ENCODE measurements around the gene PHTF1.
"Not testable (repeated sequence)": the region's sequence is repeated elsewhere in the genome, so short reads cannot be mapped to it uniquely, and the experiment has no call there.

Gene PHTF1

DNA sequence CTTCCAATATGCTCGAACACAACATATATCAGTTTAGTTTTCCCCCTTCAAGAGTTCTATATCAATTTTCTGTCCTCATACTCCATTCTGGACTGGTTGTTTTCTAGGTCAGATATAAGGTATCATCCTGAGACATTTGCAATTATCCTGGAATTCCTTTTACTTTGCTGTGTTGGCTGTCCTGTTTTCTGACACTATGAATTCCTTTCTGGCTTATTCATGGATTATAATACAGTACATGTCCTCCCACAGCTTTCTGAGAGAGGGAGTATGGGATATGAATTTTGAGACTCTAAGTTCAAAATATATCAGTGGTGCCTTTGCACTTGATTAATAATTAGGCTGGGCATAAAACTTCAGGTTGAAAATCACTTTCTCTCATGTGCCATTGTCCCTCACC is 11.9 kb downstream of the PHTF1 start:
- H3K27ac ChIP-seq = no peak overlapping the region
- no peak for TF ChIP-seq ZFX (IDR thresholded peaks at IDR 0.05)
- TF ChIP-seq, protein P1, sequence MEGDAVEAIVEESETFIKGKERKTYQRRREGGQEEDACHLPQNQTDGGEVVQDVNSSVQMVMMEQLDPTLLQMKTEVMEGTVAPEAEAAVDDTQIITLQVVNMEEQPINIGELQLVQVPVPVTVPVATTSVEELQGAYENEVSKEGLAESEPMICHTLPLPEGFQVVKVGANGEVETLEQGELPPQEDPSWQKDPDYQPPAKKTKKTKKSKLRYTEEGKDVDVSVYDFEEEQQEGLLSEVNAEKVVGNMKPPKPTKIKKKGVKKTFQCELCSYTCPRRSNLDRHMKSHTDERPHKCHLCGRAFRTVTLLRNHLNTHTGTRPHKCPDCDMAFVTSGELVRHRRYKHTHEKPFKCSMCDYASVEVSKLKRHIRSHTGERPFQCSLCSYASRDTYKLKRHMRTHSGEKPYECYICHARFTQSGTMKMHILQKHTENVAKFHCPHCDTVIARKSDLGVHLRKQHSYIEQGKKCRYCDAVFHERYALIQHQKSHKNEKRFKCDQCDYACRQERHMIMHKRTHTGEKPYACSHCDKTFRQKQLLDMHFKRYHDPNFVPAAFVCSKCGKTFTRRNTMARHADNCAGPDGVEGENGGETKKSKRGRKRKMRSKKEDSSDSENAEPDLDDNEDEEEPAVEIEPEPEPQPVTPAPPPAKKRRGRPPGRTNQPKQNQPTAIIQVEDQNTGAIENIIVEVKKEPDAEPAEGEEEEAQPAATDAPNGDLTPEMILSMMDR (conservative IDR thresholded peaks at IDR 0.05) = no peak

DNA sequence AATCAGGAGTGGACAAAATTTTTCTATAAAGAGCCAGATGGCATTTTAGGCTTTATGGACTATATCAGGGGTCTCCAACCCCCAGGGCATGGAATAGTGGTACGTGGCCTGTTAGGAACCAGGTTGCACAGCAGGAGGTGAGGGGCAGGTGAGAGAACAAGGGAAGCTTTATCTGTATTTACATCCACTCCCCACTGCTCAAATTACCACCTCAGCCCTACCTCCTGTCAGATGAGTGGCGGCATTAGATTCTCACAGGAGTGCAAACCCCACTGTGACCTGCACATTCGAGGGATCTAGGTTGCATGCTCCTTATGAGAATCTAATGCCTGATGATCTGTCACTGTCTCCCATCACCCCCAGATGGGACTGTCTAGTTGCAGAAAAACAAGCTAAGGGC is 13.9 kb downstream of the PHTF1 start:
- no peak for TF ChIP-seq ZFX (IDR thresholded peaks at IDR 0.05)
- TF ChIP-seq, protein P1 (conservative IDR thresholded peaks at IDR 0.05) = no peak
- H3K27ac ChIP-seq = no peak overlapping the region

DNA sequence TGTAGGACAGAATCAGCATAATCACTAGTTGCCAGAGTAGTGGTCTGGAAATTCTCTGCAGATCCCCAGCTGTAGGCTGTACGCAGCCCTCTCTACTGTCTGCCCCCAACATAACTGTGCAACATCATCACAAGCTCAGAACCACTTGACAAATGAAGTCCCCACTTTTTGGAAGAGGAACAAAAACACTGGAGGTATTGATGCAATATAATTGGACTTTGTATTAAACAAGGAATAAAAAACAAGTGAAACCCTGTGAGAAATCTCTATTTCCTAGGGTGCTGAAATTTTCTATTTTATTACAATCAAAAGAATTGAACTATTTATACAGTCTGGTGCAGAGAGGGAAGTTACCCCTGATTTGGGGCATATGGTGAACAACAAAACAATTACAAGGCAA is 15.2 kb downstream of the PHTF1 start:
- no peak overlapping the region for H3K27ac ChIP-seq
- TF ChIP-seq ZFX (IDR thresholded peaks at IDR 0.05) = no peak
- TF ChIP-seq, protein P1 (conservative IDR thresholded peaks at IDR 0.05) = no peak

DNA sequence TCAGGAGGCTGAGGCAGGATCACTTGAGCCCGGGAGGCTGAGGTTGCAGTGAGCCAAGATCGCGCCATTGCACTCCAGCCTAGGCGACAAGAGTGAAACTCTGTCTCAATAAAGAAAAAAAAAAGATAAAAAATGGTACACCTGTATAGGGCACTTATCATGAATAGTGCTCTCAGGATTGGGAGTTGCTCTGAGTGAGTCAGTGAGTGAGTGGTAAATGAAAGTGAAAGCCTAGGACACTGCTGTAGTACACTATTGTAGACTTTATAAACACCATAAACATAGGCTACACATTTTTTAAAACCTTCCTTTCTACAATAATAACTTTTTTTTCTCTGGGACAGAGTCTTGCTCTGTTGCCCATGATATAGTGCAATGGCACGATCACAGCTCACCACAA is 16.8 kb downstream of the PHTF1 start:
- TF ChIP-seq, protein P1 (conservative IDR thresholded peaks at IDR 0.05) = no peak
- TF ChIP-seq ZFX (IDR thresholded peaks at IDR 0.05) = no peak
- no peak overlapping the region for H3K27ac ChIP-seq

DNA sequence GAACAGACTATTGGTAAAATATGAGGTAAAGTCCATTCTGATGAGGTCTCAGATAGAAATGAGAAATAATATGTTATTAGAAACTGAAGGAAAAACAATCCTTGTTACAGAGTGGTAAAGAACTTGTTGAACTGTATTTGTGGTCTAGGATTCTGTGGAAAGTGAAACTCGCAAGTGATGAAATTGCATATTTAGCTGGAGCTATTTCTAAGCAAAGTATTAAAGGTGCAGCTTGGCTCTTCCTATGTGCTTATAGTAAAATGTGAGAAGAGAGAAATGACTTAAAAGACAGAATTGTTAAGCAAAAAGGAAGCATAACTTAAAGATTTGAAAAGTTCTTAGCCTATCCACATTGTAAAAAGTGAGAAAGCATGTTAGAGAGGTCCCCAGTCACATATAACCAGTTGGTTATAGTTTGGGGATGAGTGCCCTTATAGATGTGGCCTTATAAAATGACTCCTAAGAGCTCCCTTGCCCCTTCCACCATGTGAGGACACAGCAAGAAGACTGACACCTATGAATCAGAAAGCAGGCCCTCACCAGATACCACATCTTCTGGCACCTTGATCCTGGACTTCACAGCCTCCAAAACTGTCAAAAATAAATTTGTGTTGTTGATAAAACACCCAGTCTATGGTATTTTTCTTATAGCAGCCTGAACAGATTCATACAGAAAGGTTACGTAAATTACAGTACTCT is 24.8 kb downstream of the PHTF1 start:
- no peak overlapping the region for H3K27ac ChIP-seq
- no peak for TF ChIP-seq ZFX (IDR thresholded peaks at IDR 0.05)
- TF ChIP-seq, protein P1 (conservative IDR thresholded peaks at IDR 0.05) = no peak

DNA sequence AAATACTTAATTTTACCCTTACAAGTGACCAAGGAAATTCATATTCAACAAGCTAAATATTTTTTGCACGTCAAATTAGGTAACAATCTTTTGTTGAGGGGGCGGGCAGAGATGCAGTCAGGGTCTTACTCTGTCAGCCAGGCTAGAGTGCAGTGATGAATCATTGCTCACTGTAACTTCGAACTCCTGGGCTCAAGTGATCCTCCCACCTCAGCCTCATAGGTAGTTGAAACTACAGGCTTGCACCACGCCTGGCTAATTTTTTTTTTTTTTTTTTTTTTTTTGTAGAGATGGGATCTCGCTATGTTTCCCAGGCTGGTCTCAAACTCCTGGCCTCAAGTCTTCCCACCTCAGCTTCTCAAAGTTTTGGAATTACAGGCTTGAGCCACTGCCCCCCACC is 26.5 kb downstream of the PHTF1 start:
- TF ChIP-seq ZFX (IDR thresholded peaks at IDR 0.05) = no peak
- TF ChIP-seq, protein P1 (conservative IDR thresholded peaks at IDR 0.05) = no peak

DNA sequence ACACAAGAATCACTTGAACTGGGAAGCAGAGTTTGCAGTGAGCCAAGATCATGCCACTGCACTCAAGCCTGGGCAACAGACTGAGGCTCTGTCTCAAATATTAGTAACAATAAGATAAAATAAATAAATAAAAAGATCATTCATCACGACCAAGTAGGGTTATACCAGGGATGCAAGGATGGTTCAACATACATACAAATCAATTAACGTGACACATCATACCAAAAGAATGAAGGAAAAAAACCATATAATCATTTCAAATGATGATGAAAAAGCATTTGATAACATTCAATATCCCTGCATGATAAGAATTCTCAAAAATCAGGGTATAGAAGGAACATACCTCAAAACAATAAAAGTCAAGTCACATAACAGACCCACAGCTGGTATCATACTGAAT is 38.3 kb downstream of the PHTF1 start:
- no peak overlapping the region for H3K27ac ChIP-seq
- TF ChIP-seq, protein P1 (conservative IDR thresholded peaks at IDR 0.05) = no peak
- no peak for TF ChIP-seq ZFX (IDR thresholded peaks at IDR 0.05)

More for the DNA sequence above, 26.5 kb downstream of the PHTF1 start:
- H3K27ac ChIP-seq = no peak overlapping the region

DNA sequence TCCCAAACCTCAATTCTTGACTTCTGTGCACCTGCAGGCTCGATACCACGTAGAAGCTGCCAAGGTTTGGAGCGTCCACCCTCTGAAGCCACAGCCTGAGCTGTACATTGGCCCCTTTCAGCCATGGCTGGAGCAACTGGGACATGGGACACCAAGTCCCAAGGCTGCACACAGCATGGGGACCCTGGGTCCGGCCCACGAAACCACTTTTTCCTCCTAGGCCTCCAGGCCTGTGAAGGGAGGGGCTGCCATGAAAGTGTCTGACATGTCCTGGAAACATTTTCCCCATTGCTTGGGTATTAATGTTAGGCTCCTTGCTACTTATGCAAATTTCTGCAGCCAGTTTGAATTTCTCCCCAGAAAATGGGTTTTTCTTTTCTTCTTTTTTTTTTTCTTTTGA is 40.7 kb downstream of the PHTF1 start:
- not testable (repeated sequence) for H3K27ac ChIP-seq

DNA sequence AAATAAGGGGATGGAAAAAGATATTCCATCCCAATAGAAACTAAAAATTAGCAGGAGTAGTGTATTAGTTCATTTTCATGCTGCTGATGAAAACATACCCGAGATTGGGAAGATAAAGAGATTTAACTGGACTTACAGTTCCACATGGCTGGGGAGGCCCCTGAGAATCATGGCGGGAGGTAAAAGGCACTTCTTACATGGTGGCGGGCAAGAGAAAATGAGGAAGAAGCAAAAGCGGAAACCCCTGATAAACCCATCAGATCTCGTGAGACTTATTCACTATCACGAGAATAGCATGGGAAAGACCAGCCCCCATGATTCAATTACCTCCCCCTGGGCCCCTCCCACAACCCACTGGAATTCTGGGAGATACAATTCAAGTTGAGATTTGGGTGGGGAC is 41.8 kb downstream of the PHTF1 start:
- H3K27ac ChIP-seq = not testable (repeated sequence)

All from C4-2B (cell line).